ENCODE results near the gene UPF2. TPM values are rescaled to one million over a fixed set of nuclear protein-coding genes. Genes with fewer than 3 reads are reported as not detected.

UPF2 gene
- total and polyA plus RNA-seq, 2 of the 13 experiments (the other 11 are each of a cell fraction or from before 2014, with no cell fraction given): 6.2 to 14.5 TPM

DNA sequence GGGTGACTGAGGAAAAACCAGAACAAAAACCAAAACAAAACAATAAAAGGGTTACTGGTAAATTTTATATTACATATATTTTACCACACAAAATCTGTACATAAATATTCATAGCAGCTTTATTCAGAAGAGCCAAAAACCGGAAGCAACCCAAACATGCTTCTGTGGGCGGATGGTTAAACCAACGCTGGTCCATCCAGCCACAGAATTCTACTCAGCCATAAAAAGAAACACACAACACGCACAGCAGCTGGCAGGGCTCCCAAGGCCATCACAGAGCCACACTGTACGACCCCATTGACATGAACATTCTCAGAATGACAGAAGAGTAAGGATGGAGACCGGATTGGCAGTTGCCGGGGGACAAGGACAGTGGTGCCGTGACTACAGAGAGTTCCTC, 135.9 kb downstream of the UPF2 start:
- no peak overlapping the region for H3K27ac ChIP-seq (ENCODE audit: extremely low read length, insufficient read depth, low read length)
- no peak for FAIRE-seq
- in situ Hi-C loops (cut with HindIII; ENCODE audit: extremely low pct_ligation_motif_present, low pct_unique_long_range_greater_than_20kb): no loop called here
- DNase-seq (ENCODE audit: low spot score): no peak
- intact Hi-C loops (cut with micrococcal nuclease; ENCODE audit: unreplicated experiment): no loop called here
- ATAC-seq: no peak
- no peak for TF ChIP-seq ASH2L (IDR thresholded peaks at IDR 0.05; ENCODE audit: insufficient read length, low read depth, low read length)
- no peak for TF ChIP-seq SOX13 (IDR thresholded peaks at IDR 0.05)
- no peak for TF ChIP-seq SOX13 (CRISPR knock-in tag; conservative IDR thresholded peaks at IDR 0.05 in 1 of 2, IDR thresholded peaks at IDR 0.05 in 1 of 2)
- TF ChIP-seq ZFP90 (CRISPR knock-in tag; IDR thresholded peaks at IDR 0.05; ENCODE audit: borderline replicate concordance): no peak
- TF ChIP-seq, protein P1, sequence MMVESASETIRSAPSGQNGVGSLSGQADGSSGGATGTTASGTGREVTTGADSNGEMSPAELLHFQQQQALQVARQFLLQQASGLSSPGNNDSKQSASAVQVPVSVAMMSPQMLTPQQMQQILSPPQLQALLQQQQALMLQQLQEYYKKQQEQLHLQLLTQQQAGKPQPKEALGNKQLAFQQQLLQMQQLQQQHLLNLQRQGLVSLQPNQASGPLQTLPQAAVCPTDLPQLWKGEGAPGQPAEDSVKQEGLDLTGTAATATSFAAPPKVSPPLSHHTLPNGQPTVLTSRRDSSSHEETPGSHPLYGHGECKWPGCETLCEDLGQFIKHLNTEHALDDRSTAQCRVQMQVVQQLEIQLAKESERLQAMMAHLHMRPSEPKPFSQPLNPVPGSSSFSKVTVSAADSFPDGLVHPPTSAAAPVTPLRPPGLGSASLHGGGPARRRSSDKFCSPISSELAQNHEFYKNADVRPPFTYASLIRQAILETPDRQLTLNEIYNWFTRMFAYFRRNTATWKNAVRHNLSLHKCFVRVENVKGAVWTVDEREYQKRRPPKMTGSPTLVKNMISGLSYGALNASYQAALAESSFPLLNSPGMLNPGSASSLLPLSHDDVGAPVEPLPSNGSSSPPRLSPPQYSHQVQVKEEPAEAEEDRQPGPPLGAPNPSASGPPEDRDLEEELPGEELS (CRISPR knock-in tag; IDR thresholded peaks at IDR 0.05): no peak
- no peak for TF ChIP-seq ZNF788 (CRISPR knock-in tag; IDR thresholded peaks at IDR 0.05; ENCODE audit: borderline replicate concordance)
- TF ChIP-seq ZSCAN20 (CRISPR knock-in tag; IDR thresholded peaks at IDR 0.05; ENCODE audit: borderline replicate concordance): no peak
- no peak for TF ChIP-seq TERF1 (CRISPR knock-in tag; IDR thresholded peaks at IDR 0.05)
- TF ChIP-seq, protein P2, sequence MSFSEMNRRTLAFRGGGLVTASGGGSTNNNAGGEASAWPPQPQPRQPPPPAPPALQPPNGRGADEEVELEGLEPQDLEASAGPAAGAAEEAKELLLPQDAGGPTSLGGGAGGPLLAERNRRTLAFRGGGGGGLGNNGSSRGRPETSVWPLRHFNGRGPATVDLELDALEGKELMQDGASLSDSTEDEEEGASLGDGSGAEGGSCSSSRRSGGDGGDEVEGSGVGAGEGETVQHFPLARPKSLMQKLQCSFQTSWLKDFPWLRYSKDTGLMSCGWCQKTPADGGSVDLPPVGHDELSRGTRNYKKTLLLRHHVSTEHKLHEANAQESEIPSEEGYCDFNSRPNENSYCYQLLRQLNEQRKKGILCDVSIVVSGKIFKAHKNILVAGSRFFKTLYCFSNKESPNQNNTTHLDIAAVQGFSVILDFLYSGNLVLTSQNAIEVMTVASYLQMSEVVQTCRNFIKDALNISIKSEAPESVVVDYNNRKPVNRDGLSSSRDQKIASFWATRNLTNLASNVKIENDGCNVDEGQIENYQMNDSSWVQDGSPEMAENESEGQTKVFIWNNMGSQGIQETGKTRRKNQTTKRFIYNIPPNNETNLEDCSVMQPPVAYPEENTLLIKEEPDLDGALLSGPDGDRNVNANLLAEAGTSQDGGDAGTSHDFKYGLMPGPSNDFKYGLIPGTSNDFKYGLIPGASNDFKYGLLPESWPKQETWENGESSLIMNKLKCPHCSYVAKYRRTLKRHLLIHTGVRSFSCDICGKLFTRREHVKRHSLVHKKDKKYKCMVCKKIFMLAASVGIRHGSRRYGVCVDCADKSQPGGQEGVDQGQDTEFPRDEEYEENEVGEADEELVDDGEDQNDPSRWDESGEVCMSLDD (CRISPR knock-in tag; IDR thresholded peaks at IDR 0.05; ENCODE audit: borderline replicate concordance): no peak
- TF ChIP-seq, protein P3, sequence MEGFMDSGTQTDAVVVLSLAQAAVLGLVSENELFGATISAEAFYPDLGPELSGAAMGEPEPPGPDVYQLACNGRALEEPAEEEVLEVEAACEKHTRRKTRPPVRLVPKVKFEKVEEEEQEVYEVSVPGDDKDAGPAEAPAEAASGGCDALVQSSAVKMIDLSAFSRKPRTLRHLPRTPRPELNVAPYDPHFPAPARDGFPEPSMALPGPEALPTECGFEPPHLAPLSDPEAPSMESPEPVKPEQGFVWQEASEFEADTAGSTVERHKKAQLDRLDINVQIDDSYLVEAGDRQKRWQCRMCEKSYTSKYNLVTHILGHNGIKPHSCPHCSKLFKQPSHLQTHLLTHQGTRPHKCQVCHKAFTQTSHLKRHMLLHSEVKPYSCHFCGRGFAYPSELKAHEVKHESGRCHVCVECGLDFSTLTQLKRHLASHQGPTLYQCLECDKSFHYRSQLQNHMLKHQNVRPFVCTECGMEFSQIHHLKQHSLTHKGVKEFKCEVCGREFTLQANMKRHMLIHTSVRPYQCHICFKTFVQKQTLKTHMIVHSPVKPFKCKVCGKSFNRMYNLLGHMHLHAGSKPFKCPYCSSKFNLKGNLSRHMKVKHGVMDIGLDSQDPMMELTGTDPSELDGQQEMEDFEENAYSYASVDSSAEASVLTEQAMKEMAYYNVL (CRISPR knock-in tag; IDR thresholded peaks at IDR 0.05; ENCODE audit: borderline replicate concordance): no peak
- TF ChIP-seq, protein P4, sequence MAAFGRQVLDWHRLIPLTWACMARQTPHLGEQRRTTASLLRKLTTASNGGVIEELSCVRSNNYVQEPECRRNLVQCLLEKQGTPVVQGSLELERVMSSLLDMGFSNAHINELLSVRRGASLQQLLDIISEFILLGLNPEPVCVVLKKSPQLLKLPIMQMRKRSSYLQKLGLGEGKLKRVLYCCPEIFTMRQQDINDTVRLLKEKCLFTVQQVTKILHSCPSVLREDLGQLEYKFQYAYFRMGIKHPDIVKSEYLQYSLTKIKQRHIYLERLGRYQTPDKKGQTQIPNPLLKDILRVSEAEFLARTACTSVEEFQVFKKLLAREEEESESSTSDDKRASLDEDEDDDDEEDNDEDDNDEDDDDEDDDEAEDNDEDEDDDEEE (CRISPR knock-in tag; IDR thresholded peaks at IDR 0.05): no peak
- no peak for TF ChIP-seq ZNF619 (CRISPR knock-in tag; IDR thresholded peaks at IDR 0.05)
- TF ChIP-seq MNT (IDR thresholded peaks at IDR 0.05): no peak
- TF ChIP-seq SIN3B (IDR thresholded peaks at IDR 0.05; ENCODE audit: low read length): no peak
- H3K27me3 ChIP-seq (ENCODE audit: control insufficient read depth in 1 of 2, insufficient read depth in 2 of 2, low read length in 2 of 2): no peaks in the 10 kb centered on the region; a peak in 1 of 5 replicates
- no peaks in the 10 kb centered on the region for H4K20me1 ChIP-seq (ENCODE audit: insufficient read depth, low read length)
- H3K36me3 ChIP-seq (replicated peaks in 1 of 2; ENCODE audit: control insufficient read depth in 1 of 2, insufficient read depth in 2 of 2, low read length in 2 of 2): no peaks in the 10 kb centered on the region
- H3K4me3 ChIP-seq (replicated peaks in 1 of 3; ENCODE audit: insufficient read depth in 1 of 3, low read depth in 2 of 3, low read length in 3 of 3): no peak overlapping the region
- CTCF ChIA-PET (ENCODE audit: low intra/inter-chr PET ratio, low total read pairs): no interaction called here
- BruUV-seq (replicated peaks): no TSS peak
- H3K4me2 ChIP-seq (ENCODE audit: low read depth, low read length): no peak overlapping the region
- H3K9ac ChIP-seq (ENCODE audit: insufficient read depth, low read depth, low read length): no peak overlapping the region
- peaks cover 41% of the 10 kb centered on the region for H3K4me1 ChIP-seq (ENCODE audit: insufficient read depth, low read length)
- H3K79me2 ChIP-seq (ENCODE audit: insufficient read depth, low read length): no peaks in the 10 kb centered on the region
- no peaks in the 10 kb centered on the region for H3K9me3 ChIP-seq (ENCODE audit: low read length)
- POLR2A ChIA-PET: no interaction called here
- 41% methylated on average over 8 of the region's 8 CpGs for WGBS (ENCODE audit: low lambda C conversion rate)
- no peak overlapping the region for H2AFZ ChIP-seq (ENCODE audit: low read length)
